Glomerular endothelial cell (primary cell): ENCODE data around the gene AZU1. TPM values are rescaled to one million over a fixed set of nuclear protein-coding genes. Genes with fewer than 3 reads are reported as not detected.
"Not testable (repeated sequence)": the region's sequence is repeated elsewhere in the genome, so short reads cannot be mapped to it uniquely, and the experiment has no call there.

Experiments
- DNase-seq: peaks from one replicate; pipeline ENCODE4 v3.0.0-alpha.2; 2011; ENCODE audit warnings: low read depth, low spot score; ENCODE audit errors: extremely low read depth
- total RNA-seq: library from RNA; depleted of rRNA; stranded (reverse); fragments of >200 nt; gene quantifications from 2 replicates; pipeline ENCODE4 v1.2.3, GENCODE V29; 2015

AZU1 gene
- total RNA-seq, 1 donor from 2014 or later: not detected

- DNase-seq: peak; percentile 42
Measured at GRCh38 chr19:869245-870177, 41.9 kb downstream of the AZU1 start.

GRCh38 chr19:870314-870713 is 42.7 kb downstream of the AZU1 start:
- DNase-seq: no peak

- DNase-seq: no peak
Measured at GRCh38 chr19:870963-871401, 43.3 kb downstream of the AZU1 start.

GRCh38 chr19:871446-872265 is 44.0 kb downstream of the AZU1 start:
- DNase-seq: no peak

GRCh38 chr19:872266-872951 is 44.8 kb downstream of the AZU1 start:
- DNase-seq: no peak

- no peak for DNase-seq
Measured at GRCh38 chr19:873084-873483, 45.4 kb downstream of the AZU1 start.

- DNase-seq: no peak
Measured at GRCh38 chr19:873561-874041, 46.0 kb downstream of the AZU1 start.

GRCh38 chr19:875265-875879 is 47.7 kb downstream of the AZU1 start:
- no peak for DNase-seq

GRCh38 chr19:876089-876488 is 48.5 kb downstream of the AZU1 start:
- DNase-seq: no peak

GRCh38 chr19:876780-877314 is 49.2 kb downstream of the AZU1 start:
- DNase-seq: no peak

GRCh38 chr19:877992-878660 is 50.5 kb downstream of the AZU1 start:
- not testable (repeated sequence) for DNase-seq

- not testable (repeated sequence) for DNase-seq
Measured at GRCh38 chr19:878751-879561, 51.3 kb downstream of the AZU1 start.

- DNase-seq: no peak
Measured at GRCh38 chr19:879711-880438, 52.2 kb downstream of the AZU1 start.

Other genes with a start within 250 kb of the AZU1 start
- gene HCN2, start 238.0 kb upstream of the AZU1 start, total RNA-seq: 1.1 and 2.0 TPM in 2 replicates
- gene POLRMT, start 194.3 kb upstream of the AZU1 start, total RNA-seq: 30.0 and 56.7 TPM in 2 replicates
- 0.35 TPM in 1 of 2 replicates, not detected in the other for gene FGF22, start 188.0 kb upstream of the AZU1 start, total RNA-seq
- 86.3 and 108 TPM in 2 replicates for gene RNF126, start 164.6 kb upstream of the AZU1 start, total RNA-seq
- gene FSTL3, start 151.4 kb upstream of the AZU1 start, total RNA-seq: 171 and 280 TPM in 2 replicates
- 2.2 TPM in 1 of 2 replicates, not detected in the other for gene PRSS57, start 132.4 kb upstream of the AZU1 start, total RNA-seq
- gene PALM, start 118.9 kb upstream of the AZU1 start, total RNA-seq: 48.9 and 52.8 TPM in 2 replicates
- gene MISP, start 76.7 kb upstream of the AZU1 start, total RNA-seq: 0.18 and 1.0 TPM in 2 replicates
- gene PTBP1, start 30.4 kb upstream of the AZU1 start, total RNA-seq: 252 and 331 TPM in 2 replicates
- 2.3 and 7.5 TPM in 2 replicates for gene PLPPR3, start 5.9 kb upstream of the AZU1 start, total RNA-seq
- gene PRTN3, start 13.2 kb downstream of the AZU1 start, total RNA-seq: not detected in 2 replicates
- gene ELANE, start 24.5 kb downstream of the AZU1 start, total RNA-seq: not detected in 2 replicates
- gene CFD, start 31.8 kb downstream of the AZU1 start, total RNA-seq: 0.24 and 1.2 TPM in 2 replicates
- 48.2 and 57.1 TPM in 2 replicates for gene MED16, start 65.3 kb downstream of the AZU1 start, total RNA-seq
- not detected in 2 replicates for gene RNU6-9, start 65.6 kb downstream of the AZU1 start, total RNA-seq
- 63.2 and 75.7 TPM in 2 replicates for gene R3HDM4, start 85.4 kb downstream of the AZU1 start, total RNA-seq
- gene KISS1R, start 89.5 kb downstream of the AZU1 start, total RNA-seq: 0.12 TPM in 1 of 2 replicates, not detected in the other
- 14.2 and 14.7 TPM in 2 replicates for gene ARID3A, start 98.2 kb downstream of the AZU1 start, total RNA-seq
- 56.8 and 78.7 TPM in 2 replicates for gene WDR18, start 156.5 kb downstream of the AZU1 start, total RNA-seq
- 8.3 and 12.4 TPM in 2 replicates for gene GRIN3B, start 172.6 kb downstream of the AZU1 start, total RNA-seq
- gene TMEM259, start 193.3 kb downstream of the AZU1 start, total RNA-seq: 167 and 260 TPM in 2 replicates
- gene RNU6-2, start 193.7 kb downstream of the AZU1 start, total RNA-seq: not detected in 2 replicates
- 271 and 285 TPM in 2 replicates for gene CNN2, start 198.8 kb downstream of the AZU1 start, total RNA-seq
- 11.8 and 13.3 TPM in 2 replicates for gene ABCA7, start 212.3 kb downstream of the AZU1 start, total RNA-seq
- 23.0 and 27.0 TPM in 2 replicates for gene ARHGAP45, start 239.3 kb downstream of the AZU1 start, total RNA-seq